GM23248 (cell line): Measurements from ENCODE around the gene SLC6A4. TPM values are rescaled to one million over a fixed set of nuclear protein-coding genes. Genes with fewer than 3 reads are reported as not detected.
"Not testable (repeated sequence)": the region's sequence is repeated elsewhere in the genome, so short reads cannot be mapped to it uniquely, and the experiment has no call there.

Experiments
- DNase-seq: peaks from one replicate; pipeline ENCODE4 v3.0.0-alpha.2; 2015
- H2AFZ ChIP-seq: fragments of 200-600 bp; sonication (generic); 2 replicates; pipeline ENCODE4 v1.6.1; 2016; ENCODE audit warnings: antibody characterized with exemption
- H3F3A ChIP-seq: fragments of 200-600 bp; sonication (generic); 2 replicates; pipeline ENCODE4 v1.6.1; 2016; ENCODE audit warnings: mild to moderate bottlenecking, antibody characterized with exemption, mixed run types; ENCODE audit not compliant: insufficient read depth
- H3K27ac ChIP-seq: fragments of 200-600 bp; sonication (generic); 2 replicates; pipeline ENCODE4 v1.5.1; 2016; ENCODE audit warnings: mild to moderate bottlenecking
- H3K27me3 ChIP-seq: fragments of 200-600 bp; sonication (generic); replicated peaks from 2 replicates; pipeline ENCODE4 v1.6.1; 2016; ENCODE audit warnings: mild to moderate bottlenecking; ENCODE audit not compliant: insufficient read depth
- H3K36me3 ChIP-seq: fragments of 200-600 bp; sonication (generic); 2 replicates; pipeline ENCODE4 v1.6.1; 2016; ENCODE audit warnings: low read depth, mild to moderate bottlenecking
- H3K4me1 ChIP-seq: fragments of 200-600 bp; sonication (generic); 2 replicates; pipeline ENCODE4 v1.6.1; 2016; ENCODE audit warnings: mild to moderate bottlenecking; ENCODE audit not compliant: insufficient read depth
- H3K4me2 ChIP-seq: fragments of 200-600 bp; sonication (generic); one replicate; pipeline ENCODE4 v1.6.1; 2016; ENCODE audit warnings: mild to moderate bottlenecking; ENCODE audit not compliant: unreplicated experiment
- H3K4me3 ChIP-seq: fragments of 200-600 bp; sonication (generic); 2 replicates; pipeline ENCODE4 v1.5.1; 2016; ENCODE audit warnings: mild to moderate bottlenecking
- H3K79me2 ChIP-seq: fragments of 200-600 bp; sonication (generic); 2 replicates; pipeline ENCODE4 v1.6.1; 2016; ENCODE audit warnings: mild to moderate bottlenecking; ENCODE audit not compliant: insufficient read depth
- H3K9ac ChIP-seq: fragments of 200-600 bp; sonication (generic); 2 replicates; pipeline ENCODE4 v1.6.1; 2016; ENCODE audit warnings: mild to moderate bottlenecking
- H3K9me2 ChIP-seq: fragments of 200-600 bp; sonication (generic); 2 replicates; pipeline ENCODE4 v1.6.1; 2016; ENCODE audit warnings: mixed run types, mild to moderate bottlenecking, moderate library complexity; ENCODE audit not compliant: insufficient read depth
- H3K9me3 ChIP-seq: fragments of 200-600 bp; sonication (generic); one replicate; pipeline ENCODE4 v1.6.1; 2017; ENCODE audit warnings: low read depth
- H4K20me1 ChIP-seq: fragments of 200-600 bp; sonication (generic); 2 replicates; pipeline ENCODE4 v1.6.0; 2016; ENCODE audit not compliant: insufficient read depth
- EZH2 ChIP-seq: fragments of 200-600 bp; sonication (generic); IDR thresholded peaks from 2 replicates; pipeline ENCODE4 v1.6.1; 2018; ENCODE audit warnings: antibody characterized with exemption, mild to moderate bottlenecking; ENCODE audit not compliant: insufficient read depth, poor library complexity, severe bottlenecking
- EZH2phosphoT487 ChIP-seq: fragments of 200-600 bp; sonication (generic); IDR thresholded peaks from 2 replicates; pipeline ENCODE4 v1.6.1; 2018; ENCODE audit warnings: antibody characterized with exemption, moderate library complexity, mild to moderate bottlenecking, low read depth; ENCODE audit not compliant: insufficient read depth
- WGBS, 2 experiments: methylation state at CpG; one replicate each; pipeline ENCODE4 v1.1.6; 2015 to 2017; ENCODE audit warnings: low lambda C conversion rate in 2 of 2, low coverage in 1 of 2; ENCODE audit errors: missing lambda C conversion rate in 2 of 2; 5-methylcytosine and 5-hydroxymethylcytosine counted together
- in situ Hi-C: fragments of 300-500 bp; cut with MboI; formaldehyde crosslinking; loops from 2 replicates; pipeline ENCODE4 v1.15.0; 2020
- polyA plus RNA-seq: library from polyadenylated mRNA; unstranded; fragments of >200 nt; fragmentation: Nextera tagmentation; extraction: Ambion mirVana; gene quantifications from 2 replicates; pipeline ENCODE4 v1.2.1, GENCODE V29; 2016
- total RNA-seq: library from RNA; depleted of rRNA; stranded (reverse); fragments of >200 nt; shearing (Covaris generic); gene quantifications from 2 replicates; pipeline ENCODE4 v1.2.3, GENCODE V29; 2014

The SLC6A4 gene
- total and polyA plus RNA-seq, 2 experiments from 2014 or later, result 0.03 TPM; not detected in 1

DNA sequence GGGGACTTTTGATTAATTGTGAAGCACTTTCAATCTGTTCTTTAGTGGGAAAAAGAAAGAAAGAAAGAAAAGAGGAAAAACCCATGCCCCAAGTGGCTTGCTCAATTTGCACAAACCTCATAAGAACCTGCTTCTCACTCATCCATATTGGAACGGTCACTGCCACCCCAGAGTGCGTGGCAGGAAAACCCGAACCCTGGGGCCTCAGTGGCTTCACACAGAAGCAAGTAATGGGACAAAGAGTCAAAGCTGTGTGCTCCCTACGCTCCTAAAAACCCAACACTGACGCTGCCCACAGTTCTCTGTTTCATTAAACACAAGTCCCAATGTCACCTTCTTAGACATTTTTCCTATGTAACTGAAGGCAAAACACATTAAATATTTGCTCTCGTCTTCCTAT, 1.2 kb downstream of the SLC6A4 start:
- H3K4me1 ChIP-seq, result peaks cover 12% of the 10 kb centered on the region
- H3K27ac ChIP-seq, result no peak overlapping the region
- no peak overlapping the region for H3K9ac ChIP-seq
- no peaks in the 10 kb centered on the region for H4K20me1 ChIP-seq
- no peak overlapping the region for H3K4me2 ChIP-seq
- no peaks in the 10 kb centered on the region for H3K9me2 ChIP-seq
- in situ Hi-C loops, result no loop called here
- H2AFZ ChIP-seq, result no peak overlapping the region
- no peaks in the 10 kb centered on the region for H3K79me2 ChIP-seq
- no peak for DNase-seq
- no peak overlapping the region for H3K4me3 ChIP-seq
- H3K9me3 ChIP-seq, result no peaks in the 10 kb centered on the region
- TF ChIP-seq EZH2phosphoT487 (no peak), EZH2 (no peak)
- no peaks in the 10 kb centered on the region for H3F3A ChIP-seq
- H3K27me3 ChIP-seq, result peaks cover 39% of the 10 kb centered on the region
- WGBS, 2 experiments, result 87 to 89% methylated on average over 6 of the region's 6 CpGs
- H3K36me3 ChIP-seq, result no peaks in the 10 kb centered on the region

DNA sequence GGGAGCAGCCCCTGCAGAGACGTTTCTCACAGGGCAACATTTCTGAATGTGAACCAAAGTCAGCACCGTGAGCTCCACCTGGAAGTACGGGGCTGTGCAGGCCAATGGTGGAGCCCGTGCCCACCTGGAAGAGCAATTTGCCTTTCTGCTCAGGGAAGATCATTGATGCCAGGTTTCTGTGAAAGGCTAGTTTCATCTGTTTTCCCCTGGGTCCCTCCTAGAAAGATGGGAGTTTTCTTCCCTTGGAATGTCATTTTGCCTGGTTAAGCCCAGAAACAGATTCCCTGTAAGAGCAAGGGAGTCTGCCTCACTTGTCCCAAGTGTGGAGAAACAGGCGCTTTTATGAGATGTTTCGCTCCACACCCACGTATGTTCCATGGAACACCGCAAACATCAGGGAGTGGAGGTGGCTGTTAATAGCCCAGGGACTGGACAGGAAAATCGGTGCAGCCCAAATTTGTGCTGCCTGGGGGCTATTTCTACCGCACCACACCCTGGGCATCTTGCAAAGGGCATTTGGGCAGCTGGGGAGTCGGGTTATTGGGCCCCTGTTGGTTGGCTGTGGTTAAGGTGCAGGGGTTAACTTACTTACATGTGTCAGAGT, 2.6 kb downstream of the SLC6A4 start:
- no peak overlapping the region for H3K4me2 ChIP-seq
- 76 to 80% methylated on average over 11 of the region's 11 CpGs for WGBS, 2 experiments
- DNase-seq, result no peak
- H3K79me2 ChIP-seq, result no peaks in the 10 kb centered on the region
- peaks cover 39% of the 10 kb centered on the region for H3K27me3 ChIP-seq
- no peaks in the 10 kb centered on the region for H3K36me3 ChIP-seq
- H3F3A ChIP-seq, result no peaks in the 10 kb centered on the region
- TF ChIP-seq EZH2 (no peak), EZH2phosphoT487 (no peak)
- in situ Hi-C loops, result no loop called here
- peaks cover 12% of the 10 kb centered on the region for H3K4me1 ChIP-seq
- H4K20me1 ChIP-seq, result no peaks in the 10 kb centered on the region
- no peak overlapping the region for H3K9ac ChIP-seq
- H3K4me3 ChIP-seq, result no peak overlapping the region
- H3K9me3 ChIP-seq, result no peaks in the 10 kb centered on the region
- H3K27ac ChIP-seq, result no peak overlapping the region
- H3K9me2 ChIP-seq, result no peaks in the 10 kb centered on the region
- no peak overlapping the region for H2AFZ ChIP-seq

DNA sequence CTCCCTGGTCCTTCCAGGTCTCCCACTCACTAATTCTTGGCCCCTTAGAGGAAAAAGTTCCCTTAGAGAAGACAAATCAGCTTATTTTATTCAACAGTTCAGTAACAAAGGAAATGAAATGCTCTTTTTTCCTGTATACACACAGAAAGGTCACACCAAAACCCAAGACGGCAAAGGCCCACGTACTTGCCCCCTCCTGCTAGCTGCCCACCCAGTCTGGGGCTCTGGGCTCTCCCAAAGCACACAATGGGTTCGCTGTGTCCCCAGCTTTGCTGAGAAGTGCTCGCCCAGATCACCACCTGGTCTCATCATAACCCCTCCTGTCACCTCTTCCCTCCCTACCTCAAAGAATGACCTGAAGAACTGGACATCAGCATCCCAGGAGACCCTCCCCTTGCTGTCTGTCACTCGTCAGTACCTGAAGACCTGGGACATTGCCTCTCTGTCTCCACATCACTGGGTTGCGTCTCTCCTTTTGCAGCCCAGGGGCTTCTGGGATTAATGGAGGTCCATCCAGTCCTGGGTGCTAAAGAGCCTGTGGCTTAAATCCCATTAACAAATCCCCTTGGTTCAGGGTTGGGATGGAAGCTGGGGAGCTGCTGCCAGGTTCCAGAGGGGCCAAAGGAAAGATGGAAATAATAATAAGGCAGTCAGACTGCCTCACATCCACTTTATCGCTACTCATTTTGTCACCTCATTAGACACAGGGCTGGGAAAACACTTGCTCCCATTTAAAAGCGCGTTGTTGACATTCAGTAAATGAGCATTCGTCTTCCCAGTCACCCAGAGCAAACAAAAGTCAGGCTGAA, 3.3 kb downstream of the SLC6A4 start:
- Histone ChIP-seq H3K4me1 (peaks cover 8% of the 10 kb centered on the region; the same call in 1 of the 2 replicates), H3K9ac (no peak overlapping the region), H3K9me2 (no peaks in the 10 kb centered on the region), H4K20me1 (no peaks in the 10 kb centered on the region), H2AFZ (no peak overlapping the region), H3K9me3 (no peaks in the 10 kb centered on the region), H3K27ac (no peak overlapping the region), H3F3A (no peaks in the 10 kb centered on the region), H3K4me2 (no peak overlapping the region), H3K4me3 (no peak overlapping the region), H3K79me2 (no peaks in the 10 kb centered on the region), H3K36me3 (no peaks in the 10 kb centered on the region), H3K27me3 (peaks cover 36% of the 10 kb centered on the region)
- in situ Hi-C loops, result no loop called here
- WGBS, 2 experiments, result 76 to 77% methylated on average over 10 of the region's 10 CpGs
- DNase-seq, result no peak
- no peak for TF ChIP-seq EZH2
- TF ChIP-seq EZH2phosphoT487, result no peak

DNA sequence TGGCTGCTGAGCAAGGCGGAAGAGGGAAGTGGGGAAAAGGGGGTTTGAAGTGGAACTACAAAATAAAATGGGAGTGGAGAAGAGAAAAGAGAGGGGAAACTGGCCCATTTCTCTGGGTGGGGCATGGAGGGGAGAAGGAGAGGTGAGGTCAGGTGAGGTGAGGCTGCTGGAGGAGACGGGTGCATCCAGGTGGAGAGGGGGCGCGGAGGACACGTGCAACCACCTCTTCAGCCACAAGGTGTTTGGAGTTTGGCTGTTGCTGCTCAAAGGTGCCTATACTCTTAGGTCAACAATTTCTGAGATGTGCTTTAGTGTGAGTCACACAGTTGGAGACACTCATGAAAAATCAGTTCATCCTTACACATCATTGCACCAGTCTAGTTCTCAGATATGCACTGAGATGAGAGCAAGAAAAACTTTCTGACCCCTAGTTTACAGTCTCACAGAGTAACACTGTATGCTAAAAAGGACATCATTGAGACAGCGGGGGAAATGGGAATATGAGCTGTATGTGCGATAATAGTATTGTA, 4.8 kb downstream of the SLC6A4 start:
- H3K9ac ChIP-seq, result no peak overlapping the region
- in situ Hi-C loops, result no loop called here
- no peak overlapping the region for H3K4me2 ChIP-seq
- WGBS, 2 experiments, result 90 to 94% methylated on average over 7 of the region's 7 CpGs
- H3K4me1 ChIP-seq, result no peaks in the 10 kb centered on the region
- TF ChIP-seq EZH2phosphoT487 (no peak), EZH2 (no peak)
- H3K9me2 ChIP-seq, result no peaks in the 10 kb centered on the region
- H3K27ac ChIP-seq, result no peak overlapping the region
- peaks cover 27% of the 10 kb centered on the region for H3K27me3 ChIP-seq
- H2AFZ ChIP-seq, result no peak overlapping the region
- no peaks in the 10 kb centered on the region for H3F3A ChIP-seq
- no peaks in the 10 kb centered on the region for H3K79me2 ChIP-seq
- H3K9me3 ChIP-seq, result no peaks in the 10 kb centered on the region
- peak; percentile 54 for DNase-seq
- no peaks in the 10 kb centered on the region for H3K36me3 ChIP-seq
- H3K4me3 ChIP-seq, result no peak overlapping the region
- no peaks in the 10 kb centered on the region for H4K20me1 ChIP-seq

DNA sequence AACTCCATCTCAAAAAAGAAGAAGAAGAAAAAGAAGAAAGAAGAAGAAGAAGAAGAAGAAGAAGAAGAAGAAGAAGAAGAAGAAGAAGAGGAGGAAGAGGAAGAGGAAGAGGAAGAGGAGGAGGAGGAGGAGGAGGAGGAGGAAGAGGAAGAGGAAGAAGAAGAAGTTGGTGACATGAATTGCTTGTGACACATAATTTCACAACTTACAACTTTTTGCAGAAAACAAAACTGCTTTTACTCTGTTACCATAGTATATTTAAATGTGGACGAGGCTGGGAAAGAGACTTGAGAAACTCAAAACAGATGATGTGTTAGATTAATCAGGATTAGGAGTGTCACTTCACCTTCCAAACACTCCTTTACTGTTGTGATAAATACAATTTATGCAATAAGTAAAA, 5.5 kb downstream of the SLC6A4 start:
- H4K20me1 ChIP-seq, H3F3A ChIP-seq, H3K9me3 ChIP-seq, H3K9ac ChIP-seq, H3K27ac ChIP-seq, H3K9me2 ChIP-seq, H3K4me1 ChIP-seq, H3K4me2 ChIP-seq, in situ Hi-C loops, H2AFZ ChIP-seq, DNase-seq, H3K36me3 ChIP-seq, H3K4me3 ChIP-seq, H3K79me2 ChIP-seq: not testable (repeated sequence)
- 25% methylated on average over 1 of the region's 1 CpG for WGBS, 2 experiments
- peaks cover 22% of the 10 kb centered on the region for H3K27me3 ChIP-seq
